Small intestine (tissue), 7 donors: Measurements from ENCODE around the gene DYRK1A. TPM values are rescaled to one million over a fixed set of nuclear protein-coding genes. Genes with fewer than 3 reads are reported as not detected.
A peak's percentile ranks its signal among the peaks of the same experiment; 100 is the strongest.

Source experiments
- DNase-seq, 2 donors: peaks; one replicate each; pipeline versions ENCODE4 v3.0.0 to v3.0.0-alpha.2; 2013
- FAIRE-seq: peaks from 2 replicates; lab custom pipeline; 2012; peaks lifted over from hg19 to GRCh38; lab: Jason Lieb, UNC
- H3K27ac ChIP-seq, 3 donors: one replicate each; pipeline ENCODE4 v1.5.1; 2013; ENCODE audit warnings: low read length in 2 of 3, mild to moderate bottlenecking in 2 of 3, control low read depth in 1 of 3, inconsistent platforms in 1 of 3, low read depth in 1 of 3, moderate library complexity in 1 of 3
- H3K27me3 ChIP-seq, 3 donors: one replicate each; pipeline ENCODE4 v1.6.1; 2013; ENCODE audit warnings: low read length in 3 of 3, inconsistent platforms in 1 of 3; ENCODE audit not compliant: control insufficient read depth in 3 of 3, insufficient read depth in 3 of 3
- H3K36me3 ChIP-seq, 3 donors: one replicate each; pipeline ENCODE4 v1.6.1; 2013; ENCODE audit warnings: low read length in 3 of 3, inconsistent platforms in 1 of 3, low read depth in 1 of 3, mild to moderate bottlenecking in 1 of 3, moderate library complexity in 1 of 3; ENCODE audit not compliant: control insufficient read depth in 3 of 3, insufficient read depth in 2 of 3
- H3K4me1 ChIP-seq, 3 donors: one replicate each; pipeline ENCODE4 v1.6.1; 2013; ENCODE audit warnings: low read length in 2 of 3, inconsistent platforms in 1 of 3, low read depth in 1 of 3, mild to moderate bottlenecking in 1 of 3, moderate library complexity in 1 of 3; ENCODE audit not compliant: control insufficient read depth in 3 of 3, insufficient read depth in 2 of 3
- H3K4me3 ChIP-seq, 3 donors: one replicate each; pipeline ENCODE4 v1.5.1; 2013; ENCODE audit warnings: low read length in 3 of 3, control low read depth in 1 of 3, inconsistent platforms in 1 of 3, low read depth in 1 of 3, mild to moderate bottlenecking in 1 of 3, moderate library complexity in 1 of 3
- H3K9me3 ChIP-seq, 2 donors: one replicate each; pipeline ENCODE4 v1.6.1; 2013; ENCODE audit warnings: low read depth in 1 of 2, low read length in 1 of 2; ENCODE audit not compliant: control insufficient read depth in 2 of 2, insufficient read depth in 1 of 2
- WGBS, 3 donors: extraction: QIAGEN DNeasy Blood & Tissue Kit; methylation state at CpG; one replicate each; pipeline ENCODE4 v1.1.7; 2013; 5-methylcytosine and 5-hydroxymethylcytosine counted together
- polyA plus RNA-seq, 4 donors: library from polyadenylated mRNA; stranded (reverse) in 3 of 4; unstranded in 1 of 4; fragments of 200-250 nt in 3 of 4; fragments of 120-200 nt in 1 of 4; gene quantifications; one replicate each; pipeline versions ENCODE4 v1.2.1 to v1.2.3, GENCODE V29; 2013
- donor health status: healthy with polysubstance abuse.
- donor health status: control.
- donor health status: control.
- donor health status: Bipolar disorder and iron deficiency.
- donor health status: healthy.

DYRK1A gene
- polyA plus RNA-seq, 4 donors, result 10.5 to 50.5 (median 17.1) TPM

- WGBS, 3 donors, result 94 to 96% (median 96%) methylated on average over 4 of the region's 4 CpGs
These were observed 29.4 kb upstream of the DYRK1A start for GRCh38 chr21:37337179-37337578.

GRCh38 chr21:37337831-37338230, 28.7 kb upstream of the DYRK1A start:
- DNase-seq (no peak), FAIRE-seq (no peak)
- peaks cover 0 to 2% of the 10 kb centered on the region in 2 donors for H3K9me3 ChIP-seq
- H3K27me3 ChIP-seq, result no peaks in the 10 kb centered on the region
- WGBS, 3 donors, result 92 to 96% (median 94%) methylated on average over 2 of the region's 2 CpGs
- no peak overlapping the region for H3K27ac ChIP-seq
- peaks cover 0 to 7% (median 0%) of the 10 kb centered on the region in 3 donors for H3K4me1 ChIP-seq
- no peak overlapping the region for H3K4me3 ChIP-seq
- no peaks in the 10 kb centered on the region for H3K36me3 ChIP-seq

More at GRCh38 chr21:37337179-37337578, 29.4 kb upstream of the DYRK1A start:
- no peaks in the 10 kb centered on the region for H3K36me3 ChIP-seq
- FAIRE-seq (no peak), DNase-seq (no peak)
- H3K9me3 ChIP-seq, result peaks cover 0 to 2% of the 10 kb centered on the region in 2 donors
- H3K4me1 ChIP-seq, result peaks cover 0 to 7% (median 0%) of the 10 kb centered on the region in 3 donors
- no peak overlapping the region for H3K4me3 ChIP-seq
- no peaks in the 10 kb centered on the region for H3K27me3 ChIP-seq
- H3K27ac ChIP-seq, result no peak overlapping the region

GRCh38 chr21:37338671-37339551, 27.7 kb upstream of the DYRK1A start:
- FAIRE-seq, result no peak

GRCh38 chr21:37339552-37339939, 27.0 kb upstream of the DYRK1A start:
- no peaks in the 10 kb centered on the region for H3K36me3 ChIP-seq
- peaks cover 0 to 7% (median 0%) of the 10 kb centered on the region in 3 donors for H3K4me1 ChIP-seq
- H3K9me3 ChIP-seq, result peaks cover 0 to 2% of the 10 kb centered on the region in 2 donors
- H3K27ac ChIP-seq, result no peak overlapping the region
- DNase-seq (no peak), FAIRE-seq (no peak)
- 20 to 27% (median 25%) methylated on average over 1 of the region's 1 CpG for WGBS, 3 donors
- H3K4me3 ChIP-seq, result no peak overlapping the region
- no peaks in the 10 kb centered on the region for H3K27me3 ChIP-seq

More at GRCh38 chr21:37338671-37339551, 27.7 kb upstream of the DYRK1A start:
- Histone ChIP-seq H3K27ac (peak overlapping the region in 1 of 3 donors; percentile 45), H3K4me3 (no peak overlapping the region), H3K27me3 (no peaks in the 10 kb centered on the region), H3K4me1 (peaks cover 0 to 7% (median 0%) of the 10 kb centered on the region in 3 donors), H3K36me3 (no peaks in the 10 kb centered on the region), H3K9me3 (peaks cover 0 to 2% of the 10 kb centered on the region in 2 donors)
- 20 to 33% (median 32%) methylated on average over 11 of the region's 11 CpGs for WGBS, 3 donors
- DNase-seq, result peak; percentile 13 to 30

- WGBS, 3 donors, result 51 to 68% (median 56%) methylated on average over 8 of the region's 8 CpGs
- H3K27me3 ChIP-seq, result no peaks in the 10 kb centered on the region
- peaks cover 0 to 2% of the 10 kb centered on the region in 2 donors for H3K9me3 ChIP-seq
- FAIRE-seq, result no peak
- no peak for DNase-seq
- H3K4me3 ChIP-seq, result no peak overlapping the region
- H3K4me1 ChIP-seq, result peaks cover 0 to 7% (median 0%) of the 10 kb centered on the region in 3 donors
- H3K36me3 ChIP-seq, result no peaks in the 10 kb centered on the region
- no peak overlapping the region for H3K27ac ChIP-seq
These were observed 25.2 kb upstream of the DYRK1A start for GRCh38 chr21:37341254-37341960.

GRCh38 chr21:37342046-37342632, 24.4 kb upstream of the DYRK1A start:
- Histone ChIP-seq H3K27me3 (no peaks in the 10 kb centered on the region), H3K4me3 (no peak overlapping the region), H3K9me3 (peaks cover 0 to 2% of the 10 kb centered on the region in 2 donors), H3K27ac (no peak overlapping the region), H3K4me1 (peaks cover 0 to 7% (median 0%) of the 10 kb centered on the region in 3 donors), H3K36me3 (no peaks in the 10 kb centered on the region)
- DNase-seq, result no peak
- WGBS, 3 donors, result 68 to 80% (median 78%) methylated on average over 9 of the region's 9 CpGs
- FAIRE-seq, result no peak

GRCh38 chr21:37346841-37347430, 19.6 kb upstream of the DYRK1A start:
- no peaks in the 10 kb centered on the region for H3K36me3 ChIP-seq
- no peaks in the 10 kb centered on the region for H3K4me1 ChIP-seq
- no peak overlapping the region for H3K27ac ChIP-seq
- FAIRE-seq (no peak), DNase-seq (no peak)
- peaks cover 0 to 4% of the 10 kb centered on the region in 2 donors for H3K9me3 ChIP-seq
- 90 to 98% (median 92%) methylated on average over 2 of the region's 2 CpGs for whole genome bisulfite sequencing, 3 donors
- H3K4me3 ChIP-seq, result no peak overlapping the region
- H3K27me3 ChIP-seq, result peaks cover 0 to 2% (median 0%) of the 10 kb centered on the region in 3 donors

- peaks cover 0 to 2% (median 0%) of the 10 kb centered on the region in 3 donors for H3K27me3 ChIP-seq
- no peak overlapping the region for H3K4me3 ChIP-seq
- FAIRE-seq (no peak), DNase-seq (no peak)
- H3K36me3 ChIP-seq, result no peaks in the 10 kb centered on the region
- H3K9me3 ChIP-seq, result peaks cover 0 to 4% of the 10 kb centered on the region in 2 donors
- WGBS, 3 donors, result 53 to 71% (median 58%) methylated on average over 2 of the region's 2 CpGs
- H3K27ac ChIP-seq, result no peak overlapping the region
- no peaks in the 10 kb centered on the region for H3K4me1 ChIP-seq
These were observed 17.9 kb upstream of the DYRK1A start for GRCh38 chr21:37348664-37349063.
